Liver (tissue), 3 donors: ENCODE results near the gene PF4V1.
"Not testable (repeated sequence)": the region's sequence is repeated elsewhere in the genome, so short reads cannot be mapped to it uniquely, and the experiment has no call there.

Source experiments
- CTCF ChIP-seq: fragments of 150-350 bp; IDR thresholded peaks from 2 replicates; pipeline ENCODE4 v1.5.1; 2017; ENCODE audit warnings: improper control_type of control experiment, low read depth, low read length; ENCODE audit not compliant: missing input control
- TAF1 ChIP-seq: conservative IDR thresholded peaks from 2 replicates; pipeline ENCODE4 v1.6.1; 2016; ENCODE audit warnings: antibody characterized with exemption, mild to moderate bottlenecking
- ZBTB33 ChIP-seq: IDR thresholded peaks from 2 replicates; pipeline ENCODE4 v1.6.1; 2016; ENCODE audit warnings: antibody characterized with exemption
- donor health status: healthy.
- donor health status: healthy.

GRCh38 chr4:73899338-73899737 lies 46.2 kb downstream of the PF4V1 start:
- TF ChIP-seq CTCF, ZBTB33, TAF1: not testable (repeated sequence)
